Heart left ventricle (tissue), 13 donors: Measurements from ENCODE around the gene HERC6.

Source experiments
- POLR2A ChIP-seq, 2 donors: fragments of 450-650 bp; IDR thresholded peaks; one replicate each; pipeline ENCODE4 v1.6.1; 2017; ENCODE audit warnings: antibody characterized with exemption in 2 of 2, mild to moderate bottlenecking in 2 of 2, moderate library complexity in 2 of 2
- TF ChIP-seq, protein P1 (sequence below), 12 donors: fragments of 200-600 bp; sonication (generic) in 4 of 12; IDR thresholded peaks; one replicate each; pipeline versions ENCODE4 v1.5.0 to v1.8.0; 2018 to 2022; ENCODE audit warnings: antibody characterized with exemption in 12 of 12, mild to moderate bottlenecking in 5 of 12
- donor health status: ischemic (EF 13 %, LVEDD 7.1; RV severe dilation, severe dysfunction).
- donor health status: DM: no; HTN: yes; CAD: no.
- donor health status: DM: no; HTN: no; CAD: no.
- donor health status: ischemic (EF 25% LVEDD 6.9; RV normal size, moderate dysfunction).
- donor health status: ischemic (EF 25% LVEDD 5.7; RV mildly dilated, moderate dysfunction).
- donor health status: ischemic (EF 35%, LVEDD 5.7; RV mildly dilated, moderate dysfunction).
- donor health status: nonischemic (EF 11% LVEDD 7.7; RV severe dilation, severe dysfunction).
- donor health status: DM: yes; HTN: yes; CAD: no.
- donor health status: PGD.
- donor health status: ischemic (EF 29% LVEDD 5.4; RV normal size, mild dysfunction).
- donor health status: nonischemic (EF 23%, LVEDD 6.1; RV moderate dilation, normal function).

GRCh38 chr4:88440146-88440545 lies 61.5 kb downstream of the HERC6 start:
- TF ChIP-seq, protein P1, sequence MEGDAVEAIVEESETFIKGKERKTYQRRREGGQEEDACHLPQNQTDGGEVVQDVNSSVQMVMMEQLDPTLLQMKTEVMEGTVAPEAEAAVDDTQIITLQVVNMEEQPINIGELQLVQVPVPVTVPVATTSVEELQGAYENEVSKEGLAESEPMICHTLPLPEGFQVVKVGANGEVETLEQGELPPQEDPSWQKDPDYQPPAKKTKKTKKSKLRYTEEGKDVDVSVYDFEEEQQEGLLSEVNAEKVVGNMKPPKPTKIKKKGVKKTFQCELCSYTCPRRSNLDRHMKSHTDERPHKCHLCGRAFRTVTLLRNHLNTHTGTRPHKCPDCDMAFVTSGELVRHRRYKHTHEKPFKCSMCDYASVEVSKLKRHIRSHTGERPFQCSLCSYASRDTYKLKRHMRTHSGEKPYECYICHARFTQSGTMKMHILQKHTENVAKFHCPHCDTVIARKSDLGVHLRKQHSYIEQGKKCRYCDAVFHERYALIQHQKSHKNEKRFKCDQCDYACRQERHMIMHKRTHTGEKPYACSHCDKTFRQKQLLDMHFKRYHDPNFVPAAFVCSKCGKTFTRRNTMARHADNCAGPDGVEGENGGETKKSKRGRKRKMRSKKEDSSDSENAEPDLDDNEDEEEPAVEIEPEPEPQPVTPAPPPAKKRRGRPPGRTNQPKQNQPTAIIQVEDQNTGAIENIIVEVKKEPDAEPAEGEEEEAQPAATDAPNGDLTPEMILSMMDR (IDR thresholded peaks at IDR 0.05), result no peak
- TF ChIP-seq POLR2A (IDR thresholded peaks at IDR 0.05), result no peak
